Right cardiac atrium (tissue), 5 donors: ENCODE measurements around the gene MICAL2. TPM values are rescaled to one million over a fixed set of nuclear protein-coding genes. Genes with fewer than 3 reads are reported as not detected.

Source experiments
- ATAC-seq, 2 donors: fragments of 200-7000 bp; cut with Tn5 transposase; one replicate each; pipeline versions ENCODE4 v1.8.0 to v1.9.1; 2020; ENCODE audit warnings: moderate library complexity in 2 of 2, mild to moderate bottlenecking in 1 of 2
- DNase-seq, 3 donors: peaks; one replicate each; pipeline ENCODE4 v3.0.0-alpha.2; 2020
- H3K27ac ChIP-seq: one replicate; pipeline ENCODE4 v1.5.1; 2013; ENCODE audit warnings: mild to moderate bottlenecking, low read length, control low read depth, moderate library complexity
- H3K27me3 ChIP-seq: one replicate; pipeline ENCODE4 v1.6.1; 2013; ENCODE audit not compliant: control insufficient read depth, insufficient read depth
- H3K4me1 ChIP-seq: one replicate; pipeline ENCODE4 v1.6.1; 2013; ENCODE audit warnings: low read length; ENCODE audit not compliant: control insufficient read depth, insufficient read depth
- H3K4me3 ChIP-seq: one replicate; pipeline ENCODE4 v1.5.1; 2013; ENCODE audit warnings: low read length, control low read depth
- H3K9me3 ChIP-seq: one replicate; pipeline ENCODE4 v1.6.1; 2013; ENCODE audit warnings: low read length; ENCODE audit not compliant: control insufficient read depth
- WGBS: extraction: QIAGEN DNeasy Blood & Tissue Kit; methylation state at CpG from one replicate; pipeline ENCODE4 v1.1.7; 2013; 5-methylcytosine and 5-hydroxymethylcytosine counted together
- intact Hi-C, 4 donors: fragments of 100-400 bp; cut with DNase I; formaldehyde crosslinking; loops; one replicate each; pipeline versions ENCODE4 v1.11.0 to v1.14.0; 2022 to 2023
- polyA plus RNA-seq: library from polyadenylated mRNA; stranded (reverse); fragments of 200-250 nt; gene quantifications from one replicate; pipeline ENCODE4 v1.2.3, GENCODE V29; 2013
- total RNA-seq, 4 donors: library from RNA; stranded (reverse); fragmentation: NEBNext Ultra II Directional; extraction: Animal tissue kit (Norgen Biotek cat#: 25700); gene quantifications; one replicate each; pipeline ENCODE4 v1.2.1, GENCODE V29; 2021
- donor health status: healthy with polysubstance abuse.
- donor health status: DM: no; HTN: yes; CAD: no.
- donor health status: DM: no; HTN: no; CAD: no.
- donor health status: DM: no; HTN: yes; CAD: no; lungs with severe emphysema.
- donor health status: DM: yes; HTN: yes; CAD: no.

Gene MICAL2
- total and polyA plus RNA-seq, 5 donors: 62.9 to 115 (median 92.3) TPM

GRCh38 chr11:12079726-12080556, 30.4 kb upstream of the MICAL2 start:
- ATAC-seq (peak; percentile 77 to 86), DNase-seq (peak; percentile 66 to 83 (median 81))
- Histone ChIP-seq H3K27ac (peak overlapping the region; percentile 6), H3K4me1 (no peaks in the 10 kb centered on the region), H3K4me3 (no peak overlapping the region), H3K9me3 (no peaks in the 10 kb centered on the region), H3K27me3 (no peaks in the 10 kb centered on the region)
- 58% methylated on average over 13 of the region's 13 CpGs for WGBS
- intact Hi-C loops: no loop called here

- Histone ChIP-seq H3K9me3 (no peaks in the 10 kb centered on the region), H3K4me3 (no peak overlapping the region), H3K4me1 (peaks cover 15% of the 10 kb centered on the region), H3K27ac (no peak overlapping the region), H3K27me3 (no peaks in the 10 kb centered on the region)
- no peak for ATAC-seq
- no peak for DNase-seq
- intact Hi-C loops: no loop called here
- 95% methylated on average over 1 of the region's 1 CpG for WGBS
Measured at GRCh38 chr11:12083380-12083779, 27.0 kb upstream of the MICAL2 start.

GRCh38 chr11:12084256-12084655, 26.1 kb upstream of the MICAL2 start:
- H3K4me1 ChIP-seq: peaks cover 17% of the 10 kb centered on the region
- no peak overlapping the region for H3K27ac ChIP-seq
- no peak overlapping the region for H3K4me3 ChIP-seq
- DNase-seq (no peak), ATAC-seq (no peak)
- no peaks in the 10 kb centered on the region for H3K27me3 ChIP-seq
- intact Hi-C loops: no loop called here
- H3K9me3 ChIP-seq: no peaks in the 10 kb centered on the region

- intact Hi-C loops: loop anchor here in 1 of 4 donors (5.0 kb wide), 1 partner anchor 152 kb away; no protein-coding TSS in a partner anchor
Measured at GRCh38 chr11:12085371-12086251, 24.8 kb upstream of the MICAL2 start.

GRCh38 chr11:12086271-12087074, 23.9 kb upstream of the MICAL2 start:
- intact Hi-C loops: loop anchor here in 1 of 4 donors (5.0 kb wide), 1 partner anchor 151 kb away; no protein-coding TSS in a partner anchor
- Histone ChIP-seq H3K4me3 (no peak overlapping the region), H3K27me3 (no peaks in the 10 kb centered on the region), H3K27ac (peak overlapping the region; percentile 90), H3K4me1 (peaks cover 22% of the 10 kb centered on the region), H3K9me3 (no peaks in the 10 kb centered on the region)
- ATAC-seq (peak; percentile 85 to 92), DNase-seq (peak; percentile 69 to 82 (median 75))
- WGBS: 9% methylated on average over 3 of the region's 3 CpGs

More at GRCh38 chr11:12085371-12086251, 24.8 kb upstream of the MICAL2 start:
- H3K27me3 ChIP-seq: no peaks in the 10 kb centered on the region
- no peak overlapping the region for H3K4me3 ChIP-seq
- 70% methylated on average over 11 of the region's 11 CpGs for WGBS
- H3K27ac ChIP-seq: peak overlapping the region; percentile 90
- H3K4me1 ChIP-seq: peaks cover 22% of the 10 kb centered on the region
- H3K9me3 ChIP-seq: no peaks in the 10 kb centered on the region
- DNase-seq: no peak
- ATAC-seq: no peak

GRCh38 chr11:12087075-12088004, 23.1 kb upstream of the MICAL2 start:
- 51% methylated on average over 7 of the region's 7 CpGs for WGBS
- Histone ChIP-seq H3K4me3 (no peak overlapping the region), H3K9me3 (no peaks in the 10 kb centered on the region), H3K27me3 (no peaks in the 10 kb centered on the region), H3K27ac (peak overlapping the region; percentile 80), H3K4me1 (peaks cover 22% of the 10 kb centered on the region)
- intact Hi-C loops: loop anchor here in 1 of 4 donors (5.0 kb wide), 1 partner anchor 150 kb away; no protein-coding TSS in a partner anchor
- DNase-seq (peak in 1 of 3 donors; percentile 77), ATAC-seq (peak; percentile 24 to 30)

- intact Hi-C loops: loop anchor here in 1 of 4 donors (5.0 kb wide), 1 partner anchor 149 kb away; no protein-coding TSS in a partner anchor
- DNase-seq (peak; percentile 62 to 88 (median 86)), ATAC-seq (peak; percentile 59 to 71)
- Histone ChIP-seq H3K4me1 (peaks cover 24% of the 10 kb centered on the region), H3K9me3 (no peaks in the 10 kb centered on the region), H3K27ac (peak overlapping the region; percentile 80), H3K4me3 (no peak overlapping the region), H3K27me3 (no peaks in the 10 kb centered on the region)
- WGBS: 24% methylated on average over 7 of the region's 7 CpGs
Measured at GRCh38 chr11:12088047-12088481, 22.3 kb upstream of the MICAL2 start.

- Histone ChIP-seq H3K27me3 (no peaks in the 10 kb centered on the region), H3K9me3 (no peaks in the 10 kb centered on the region), H3K4me3 (no peak overlapping the region), H3K4me1 (peaks cover 24% of the 10 kb centered on the region), H3K27ac (no peak overlapping the region)
- no peak for ATAC-seq
- no peak for DNase-seq
- intact Hi-C loops: loop anchor here in 1 of 4 donors (5.0 kb wide), 1 partner anchor 149 kb away; no protein-coding TSS in a partner anchor
- WGBS: 88% methylated on average over 9 of the region's 9 CpGs
Measured at GRCh38 chr11:12088531-12088930, 21.9 kb upstream of the MICAL2 start.

GRCh38 chr11:12089041-12089440, 21.3 kb upstream of the MICAL2 start:
- no peak for ATAC-seq
- Histone ChIP-seq H3K9me3 (no peaks in the 10 kb centered on the region), H3K4me1 (peaks cover 24% of the 10 kb centered on the region), H3K27me3 (no peaks in the 10 kb centered on the region), H3K4me3 (no peak overlapping the region), H3K27ac (no peak overlapping the region)
- DNase-seq: no peak
- intact Hi-C loops: loop anchor here in 1 of 4 donors (5.0 kb wide), 1 partner anchor 148 kb away; no protein-coding TSS in a partner anchor
- WGBS: 93% methylated on average over 4 of the region's 4 CpGs
